ENCODE data around the gene FRAT2. TPM values are rescaled to one million over a fixed set of nuclear protein-coding genes. Genes with fewer than 3 reads are reported as not detected.
A peak's percentile ranks its signal among the peaks of the same experiment; 100 is the strongest.

Gene FRAT2
- total and polyA plus RNA-seq, 2 of the 13 experiments (the other 11 are each of a cell fraction or from before 2014, with no cell fraction given) = 7.2 to 14.1 TPM

GRCh38 chr10:97334370-97335175 lies at the start of gene FRAT2 (continued):
- peak; percentile 78; the same call in 1 of the 2 replicates for TF ChIP-seq ZNF639 (CRISPR knock-in tag; conservative IDR thresholded peaks at IDR 0.05)
- peak; percentile 40; the same call in 1 of the 2 replicates for TF ChIP-seq ZNF503 (CRISPR knock-in tag; IDR thresholded peaks at IDR 0.05)
- no peak for TF ChIP-seq SNRNP70 (IDR thresholded peaks at IDR 0.05; ENCODE audit: low read depth, low read length)
- TF ChIP-seq EED (CRISPR knock-in tag; IDR thresholded peaks at IDR 0.05) = no peak
- TF ChIP-seq DRAP1 (CRISPR knock-in tag; IDR thresholded peaks at IDR 0.05) = peak; percentile 85
- peak; percentile 86 for TF ChIP-seq ZNF547 (CRISPR knock-in tag; IDR thresholded peaks at IDR 0.05)
- peak; percentile 58 for TF ChIP-seq ZBTB2 (CRISPR knock-in tag; IDR thresholded peaks at IDR 0.05; ENCODE audit: low read depth)
- 0 out of 2 replicates have a peak, but pooled peaks have one; percentile 32 for TF ChIP-seq ZNF772 (CRISPR knock-in tag; IDR thresholded peaks at IDR 0.05)
- TF ChIP-seq ZNF362 (CRISPR knock-in tag; IDR thresholded peaks at IDR 0.05; ENCODE audit: borderline replicate concordance) = peak; percentile 60; the same call in 1 of the 2 replicates
- peak; percentile 64 for TF ChIP-seq ZNF605 (CRISPR knock-in tag; IDR thresholded peaks at IDR 0.05)
- TF ChIP-seq DNMT3B (CRISPR knock-in tag; conservative IDR thresholded peaks at IDR 0.05) = no peak
- TF ChIP-seq RAD51 (IDR thresholded peaks at IDR 0.05; ENCODE audit: borderline replicate concordance) = no peak
- no peak for TF ChIP-seq PHF5A (CRISPR knock-in tag; IDR thresholded peaks at IDR 0.05; ENCODE audit: low read depth, unreplicated experiment)
- TF ChIP-seq TMF1 (CRISPR knock-in tag; IDR thresholded peaks at IDR 0.05; ENCODE audit: low read depth) = peak; percentile 43; the same call in 1 of the 2 replicates
- TF ChIP-seq MXD4 (CRISPR knock-in tag; IDR thresholded peaks at IDR 0.05) = peak; percentile 91
- peak; percentile 84 for TF ChIP-seq CREB3 (CRISPR knock-in tag; IDR thresholded peaks at IDR 0.05)
- TF ChIP-seq ZNF207 (IDR thresholded peaks at IDR 0.05; ENCODE audit: borderline replicate concordance) = no peak
- TF ChIP-seq NPAS2 (CRISPR knock-in tag; IDR thresholded peaks at IDR 0.05; ENCODE audit: borderline replicate concordance) = no peak
- peak; percentile 45 for TF ChIP-seq RBM39 (IDR thresholded peaks at IDR 0.05; ENCODE audit: low read depth, low read length, poor library complexity, severe bottlenecking)
- peak; percentile 49; the same call in 1 of the 2 replicates for TF ChIP-seq BCL6 (CRISPR knock-in tag; IDR thresholded peaks at IDR 0.05)
- no peak for TF ChIP-seq SSRP1 (CRISPR knock-in tag; IDR thresholded peaks at IDR 0.05)
- TF ChIP-seq FOXA3 (CRISPR knock-in tag; IDR thresholded peaks at IDR 0.05) = peak; percentile 89
